Measurements from ENCODE around the gene DNAH17.
"Not testable (repeated sequence)": the region's sequence is repeated elsewhere in the genome, so short reads cannot be mapped to it uniquely, and the experiment has no call there.

DNAH17 gene

GRCh38 chr17:78523934-78524655 is 53.1 kb downstream of the DNAH17 start:
- DNase-seq: no peak

DNA sequence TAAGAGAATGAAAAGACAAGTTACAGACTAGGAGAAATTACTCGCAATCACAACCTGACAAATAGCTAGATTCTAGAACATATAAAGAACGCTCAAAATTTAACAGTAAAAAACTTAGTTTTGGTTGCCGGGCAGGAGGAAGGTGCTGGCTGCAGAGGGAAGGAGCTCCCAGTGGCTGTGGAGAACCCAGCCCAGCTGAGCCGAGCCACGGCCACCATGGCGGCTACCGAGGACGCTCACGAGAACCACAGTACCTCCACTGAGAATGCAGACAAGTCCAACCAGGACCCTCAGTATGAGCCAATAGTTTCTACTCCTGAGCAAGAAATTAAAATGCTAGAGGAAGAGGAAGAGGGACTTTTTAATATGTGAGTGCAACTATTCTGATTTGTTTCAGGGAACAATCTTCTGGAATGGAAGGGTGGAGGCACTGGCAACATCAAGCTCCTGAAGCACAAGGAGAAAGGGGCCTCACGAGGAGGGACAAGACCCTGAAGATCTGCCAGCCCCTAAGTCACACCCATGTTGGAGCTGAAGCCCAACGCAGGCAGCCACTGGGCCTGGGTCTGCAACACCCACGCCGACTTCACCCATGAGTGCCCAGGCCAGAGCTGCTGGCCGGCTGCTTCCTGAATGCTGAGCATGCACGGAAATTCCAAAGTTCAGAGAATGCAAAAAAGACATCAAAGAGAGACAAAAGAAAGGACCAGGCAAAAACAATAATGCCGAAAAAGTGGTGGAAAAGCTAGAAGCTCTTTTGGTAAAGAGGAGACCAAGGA is 55.0 kb downstream of the DNAH17 start:
- DNase-seq: no peak

DNA sequence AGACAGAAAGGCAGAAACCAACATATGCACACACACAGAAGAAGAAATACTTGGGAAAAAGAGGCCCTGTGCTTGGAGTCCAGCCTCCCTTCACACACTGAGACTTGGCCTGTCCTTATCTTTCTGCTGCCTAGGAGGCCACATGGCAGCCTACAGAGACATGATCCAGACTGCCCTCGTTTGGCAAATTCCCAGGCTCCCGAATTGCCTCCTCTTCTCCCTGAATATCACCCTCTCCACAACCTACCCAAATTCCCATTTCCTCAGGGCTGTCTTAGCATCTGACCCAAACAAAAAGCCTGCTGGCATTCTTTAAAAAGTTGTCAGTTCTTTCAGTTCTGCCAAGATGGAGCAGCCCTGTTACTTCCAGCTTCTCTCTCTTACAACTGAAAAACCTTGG is 59.8 kb downstream of the DNAH17 start:
- DNase-seq: no peak

DNA sequence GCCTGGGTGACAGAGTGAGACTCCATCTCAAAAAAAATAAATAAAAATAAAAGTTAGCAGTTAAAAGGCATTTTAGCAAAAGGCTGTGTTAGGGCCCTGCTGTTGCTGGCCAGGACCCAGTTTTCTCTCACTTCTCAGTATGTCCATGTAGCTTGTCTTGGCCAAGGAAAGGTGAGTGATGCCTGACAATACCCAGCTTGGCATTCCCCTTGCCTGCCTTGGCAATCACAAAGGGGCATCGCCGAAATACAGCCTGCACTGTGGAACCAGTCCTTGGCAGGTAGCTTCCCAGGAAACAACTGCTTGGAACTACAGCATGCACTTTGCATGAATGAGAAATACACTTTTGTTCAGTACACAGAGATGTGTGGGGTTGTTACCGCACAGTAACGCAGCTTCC is 61.7 kb downstream of the DNAH17 start:
- no peak for DNase-seq

DNA sequence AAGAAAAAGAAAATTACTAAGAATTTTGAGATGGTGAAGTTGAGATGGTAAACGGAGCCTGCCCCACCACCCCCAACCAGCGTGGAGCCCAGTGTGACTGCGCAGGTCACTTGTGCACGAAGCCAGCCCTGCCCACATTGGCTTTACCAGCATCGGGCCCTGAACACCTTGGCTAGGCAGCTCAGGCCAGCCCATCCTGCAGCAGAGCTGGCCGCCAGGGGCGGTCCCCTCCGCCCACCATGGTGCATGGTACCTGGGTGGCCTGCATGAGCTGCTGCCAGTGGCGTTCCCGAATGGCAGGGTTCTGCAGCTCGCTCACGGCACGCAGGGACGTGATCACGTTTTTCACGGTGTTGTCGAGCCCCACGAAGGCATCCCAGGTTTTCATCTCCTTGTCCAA is 62.7 kb downstream of the DNAH17 start:
- no peak for DNase-seq

DNA sequence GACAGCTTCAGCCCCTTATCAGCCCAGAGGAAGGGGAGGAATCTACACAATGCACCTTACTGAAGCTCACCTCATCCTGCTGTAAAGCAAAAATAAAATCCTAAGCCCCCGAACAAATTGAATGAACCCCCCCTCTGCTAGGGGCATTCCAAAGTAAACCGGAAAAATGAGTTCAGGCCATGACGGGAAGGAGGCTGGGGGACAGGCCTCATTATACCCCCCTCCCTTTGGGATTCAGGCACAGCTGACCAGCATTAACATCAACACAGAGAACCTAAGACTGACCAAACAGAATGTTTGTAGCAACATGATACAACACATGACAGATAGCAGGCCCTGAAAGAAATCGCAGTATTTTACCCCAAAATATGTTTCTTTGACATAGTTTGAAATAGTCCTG is 64.2 kb downstream of the DNAH17 start:
- no peak for DNase-seq

GRCh38 chr17:78510141-78511075 is 66.8 kb downstream of the DNAH17 start:
- DNase-seq: no peak

- no peak for DNase-seq
Measured at GRCh38 chr17:78507526-78507925, 69.7 kb downstream of the DNAH17 start.

GRCh38 chr17:78506454-78507309 is 70.5 kb downstream of the DNAH17 start:
- no peak for DNase-seq

- no peak for DNase-seq
Measured at GRCh38 chr17:78504156-78504925, 72.9 kb downstream of the DNAH17 start.

DNA sequence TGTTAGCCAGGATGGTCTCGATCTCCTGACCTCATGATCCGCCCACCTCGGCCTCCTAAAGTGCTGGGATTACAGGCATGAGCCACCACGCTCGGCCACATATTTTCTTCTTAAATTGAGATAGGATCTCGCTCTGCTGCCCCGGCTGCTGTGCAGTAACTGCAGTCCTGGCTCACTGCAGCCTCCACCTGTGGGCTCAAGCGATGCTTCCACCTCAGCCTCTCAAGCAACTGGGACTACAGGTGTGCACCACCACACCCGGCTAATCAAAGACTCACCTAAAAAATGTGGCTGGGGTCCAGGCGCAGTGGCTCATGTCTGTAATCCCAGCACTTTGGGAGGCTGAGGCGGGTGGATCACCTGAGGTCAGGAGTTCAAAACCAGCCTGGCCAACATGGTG is 73.8 kb downstream of the DNAH17 start:
- DNase-seq: not testable (repeated sequence)

DNA sequence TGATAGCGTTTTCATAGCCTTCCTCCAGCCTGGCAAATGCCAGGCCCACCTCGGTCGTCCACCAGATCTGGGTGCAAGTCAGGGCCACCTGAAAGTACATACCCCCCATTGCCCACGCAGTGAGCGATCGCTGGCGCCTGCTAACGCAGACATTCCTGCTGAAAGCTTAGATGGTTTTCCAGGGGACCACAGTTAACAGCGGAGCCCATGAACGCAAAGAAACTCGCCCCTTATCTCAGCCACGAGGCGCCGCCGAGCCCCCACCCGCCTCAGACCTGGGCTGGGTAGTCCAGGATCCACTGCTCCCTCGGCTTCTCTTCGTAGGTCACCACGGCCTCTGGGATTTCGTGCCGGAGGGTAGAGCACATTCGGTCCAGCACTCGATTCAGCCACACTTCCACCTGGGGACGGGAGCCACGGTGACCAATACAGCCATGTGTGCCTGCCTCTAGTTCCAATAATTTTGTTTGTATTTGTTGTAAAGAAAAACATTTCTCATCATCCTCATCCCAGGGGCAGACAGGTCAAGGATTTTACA is 74.5 kb downstream of the DNAH17 start:
- DNase-seq: no peak

GRCh38 chr17:78501241-78502036 is 75.8 kb downstream of the DNAH17 start:
- DNase-seq: no peak

DNA sequence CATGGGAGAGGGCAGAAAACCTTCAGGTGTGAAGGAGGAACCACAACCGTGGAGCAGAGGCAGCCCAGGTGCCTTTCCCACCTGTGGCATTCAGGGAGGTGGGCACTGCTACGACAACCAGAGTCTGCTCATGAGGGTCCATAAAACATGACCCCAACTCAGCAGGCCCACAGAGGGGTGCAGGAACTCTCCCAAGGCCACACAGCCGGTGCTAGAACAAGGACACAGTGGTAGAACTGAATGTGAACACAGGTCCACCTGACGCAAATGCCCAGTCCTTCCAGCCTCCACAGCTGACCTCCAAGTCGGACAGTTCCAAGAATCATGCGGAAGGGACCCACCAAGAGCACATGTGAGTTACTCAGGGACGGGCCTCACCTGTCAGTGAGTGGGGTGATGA is 76.4 kb downstream of the DNAH17 start:
- no peak for DNase-seq

DNA sequence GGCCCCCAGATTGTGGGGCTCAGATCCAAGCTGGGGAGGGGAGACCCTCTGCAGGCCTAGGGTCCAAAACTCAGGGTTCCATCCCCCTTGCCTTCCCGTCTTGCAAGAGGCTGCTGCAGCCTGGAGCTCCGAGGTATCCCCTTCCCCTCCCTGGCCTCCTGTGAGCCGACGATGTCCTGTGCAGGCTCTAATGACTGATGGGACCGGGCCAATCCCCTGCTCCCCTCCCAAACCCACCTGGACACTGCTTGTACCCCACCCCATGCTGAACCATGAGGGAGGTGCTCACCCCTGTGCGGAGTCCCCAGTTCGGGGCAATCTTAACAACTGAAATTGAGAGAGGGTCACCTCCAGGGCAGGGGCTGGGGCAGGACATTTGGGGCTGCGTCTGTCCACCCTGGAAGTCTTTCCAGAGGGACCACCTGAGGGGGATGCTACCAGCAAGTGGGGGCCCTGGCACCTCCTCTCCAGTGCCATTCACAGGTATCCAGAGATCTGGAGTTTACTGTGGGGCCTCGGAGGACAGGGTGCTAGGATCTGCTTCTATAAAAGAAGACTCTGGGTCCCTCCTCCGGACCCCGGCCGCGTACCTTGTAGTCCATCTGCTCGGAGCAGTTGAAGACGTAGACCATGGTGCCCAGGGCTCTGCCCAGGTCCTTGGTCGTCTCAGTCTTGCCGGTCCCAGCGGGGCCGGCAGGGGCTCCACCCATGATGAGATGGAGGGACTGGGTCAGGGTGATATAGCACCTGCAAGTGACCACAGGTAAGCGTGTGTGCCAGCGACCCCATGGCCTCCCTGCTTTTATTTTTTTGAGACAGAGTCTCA is 77.3 kb downstream of the DNAH17 start:
- DNase-seq: no peak

DNA sequence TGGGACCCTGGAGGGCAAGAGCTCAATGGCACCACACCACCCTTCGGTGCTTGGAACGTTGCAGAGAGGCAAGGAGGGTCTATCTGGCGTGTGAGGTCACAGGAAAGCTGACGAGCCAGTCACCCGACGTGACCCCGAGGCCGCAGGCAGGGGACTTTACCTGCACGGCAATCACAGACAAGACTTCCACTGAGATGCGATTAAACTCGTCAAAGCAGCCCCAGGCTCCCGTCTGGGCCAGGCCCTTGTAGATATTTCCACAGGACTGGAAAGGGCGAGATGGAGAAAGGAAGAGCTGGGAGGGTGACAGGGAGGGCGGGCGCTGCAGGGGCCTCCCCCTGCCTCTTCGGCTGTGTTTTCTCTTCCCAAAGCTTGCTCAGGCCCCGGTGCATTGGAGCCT is 78.3 kb downstream of the DNAH17 start:
- DNase-seq: no peak

GRCh38 chr17:78497115-78497540 is 80.1 kb downstream of the DNAH17 start:
- peak; percentile 35 for DNase-seq

GRCh38 chr17:78496311-78496710 is 80.9 kb downstream of the DNAH17 start:
- DNase-seq: no peak

- no peak for DNase-seq
Measured at GRCh38 chr17:78495634-78496033, 81.6 kb downstream of the DNAH17 start.

Data from KG1 (cell line).